ENCODE measurements around the gene NPEPL1.

The NPEPL1 gene

DNA sequence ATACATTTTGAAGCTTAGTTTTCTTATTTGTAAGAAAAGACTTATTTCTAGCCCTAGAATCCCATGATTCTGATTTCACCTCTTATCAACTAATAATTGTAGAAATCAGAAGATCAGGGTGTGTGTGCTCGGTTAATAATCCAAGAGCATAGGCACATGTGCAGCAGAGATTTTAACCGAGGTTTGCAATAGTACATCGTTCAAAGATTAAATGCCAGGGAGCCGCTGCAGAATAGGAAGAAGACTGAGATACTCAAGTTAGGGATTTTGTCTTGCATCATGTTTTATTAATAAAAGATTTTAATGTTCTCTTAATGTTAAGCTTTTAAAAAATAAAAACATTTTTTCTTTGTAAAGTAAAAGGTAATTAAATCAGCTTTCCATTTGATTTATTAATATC lies 34.6 kb upstream of the NPEPL1 start:
- no peak for DNase-seq (ENCODE audit: low read depth)

- DNase-seq (ENCODE audit: low read depth) = no peak
Measured at GRCh38 chr20:58658760-58659159, 33.8 kb upstream of the NPEPL1 start.

GRCh38 chr20:58659841-58660240 lies 32.8 kb upstream of the NPEPL1 start:
- DNase-seq (ENCODE audit: low read depth) = no peak

GRCh38 chr20:58660855-58661597 lies 31.6 kb upstream of the NPEPL1 start:
- no peak for DNase-seq (ENCODE audit: low read depth)

DNA sequence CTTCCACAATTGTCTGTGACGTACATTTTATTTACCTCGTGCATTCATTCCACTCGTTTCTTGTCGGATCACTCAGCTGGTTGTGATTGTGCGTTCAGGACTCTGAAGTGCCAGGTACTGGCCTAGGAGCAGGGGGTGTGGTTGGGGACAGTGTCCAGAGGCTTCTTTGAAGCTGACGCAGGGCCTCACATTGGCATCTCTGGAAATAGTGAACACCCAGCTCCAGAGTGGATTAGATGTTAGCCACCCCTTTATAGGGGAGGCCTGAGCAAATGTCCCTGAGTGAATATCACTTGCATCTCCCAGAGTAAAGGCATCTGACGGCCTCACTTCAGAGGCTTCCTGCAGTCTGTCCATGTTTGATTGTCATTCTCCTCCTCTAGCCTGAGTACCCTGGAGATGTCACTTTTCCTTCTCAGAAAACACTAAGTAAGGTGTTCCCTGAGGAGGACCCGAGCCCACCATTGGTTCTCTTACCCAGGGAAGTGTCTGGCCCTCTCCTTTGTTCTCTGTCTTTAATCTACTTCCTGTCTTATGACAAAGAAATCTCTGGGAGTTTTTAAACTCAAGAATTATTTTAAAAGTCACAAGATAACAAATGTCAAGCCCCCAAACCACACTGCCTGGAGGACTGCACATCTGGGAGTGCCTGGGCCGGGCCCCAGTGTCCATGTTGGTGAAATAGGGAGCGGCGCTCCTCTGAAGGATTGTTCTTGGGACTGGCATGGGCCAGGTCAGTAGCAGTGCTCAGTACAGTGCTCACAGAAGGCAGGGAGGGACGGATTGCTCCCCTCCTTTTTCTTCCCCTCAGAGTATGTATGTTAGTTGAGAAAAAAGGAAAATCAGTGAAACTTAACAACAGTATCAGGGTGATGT lies 30.8 kb upstream of the NPEPL1 start:
- no peak for DNase-seq (ENCODE audit: low read depth)

- no peak for DNase-seq (ENCODE audit: low read depth)
Measured at GRCh38 chr20:58664331-58664730, 28.3 kb upstream of the NPEPL1 start.

- DNase-seq (ENCODE audit: low read depth) = no peak
Measured at GRCh38 chr20:58664883-58665282, 27.7 kb upstream of the NPEPL1 start.

DNA sequence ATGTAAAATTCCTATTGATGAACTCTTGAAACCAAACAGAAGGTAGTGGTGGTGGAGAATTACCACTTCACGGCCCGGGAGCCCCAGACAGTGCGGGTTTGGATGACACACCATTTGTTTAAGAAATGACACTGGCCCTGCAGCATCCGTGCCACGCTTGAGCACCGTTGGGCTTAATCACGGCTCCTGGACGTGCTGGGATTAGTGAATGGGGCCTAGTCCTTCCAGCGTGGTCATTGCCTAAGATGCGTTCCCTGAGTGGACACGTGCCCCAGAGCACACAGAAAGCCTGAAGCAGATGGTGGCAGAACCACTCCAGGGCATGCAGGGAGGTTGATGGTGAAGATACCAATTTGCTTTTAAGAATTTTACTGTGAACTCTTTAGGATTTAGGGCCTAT lies 27.0 kb upstream of the NPEPL1 start:
- no peak for DNase-seq (ENCODE audit: low read depth)

DNA sequence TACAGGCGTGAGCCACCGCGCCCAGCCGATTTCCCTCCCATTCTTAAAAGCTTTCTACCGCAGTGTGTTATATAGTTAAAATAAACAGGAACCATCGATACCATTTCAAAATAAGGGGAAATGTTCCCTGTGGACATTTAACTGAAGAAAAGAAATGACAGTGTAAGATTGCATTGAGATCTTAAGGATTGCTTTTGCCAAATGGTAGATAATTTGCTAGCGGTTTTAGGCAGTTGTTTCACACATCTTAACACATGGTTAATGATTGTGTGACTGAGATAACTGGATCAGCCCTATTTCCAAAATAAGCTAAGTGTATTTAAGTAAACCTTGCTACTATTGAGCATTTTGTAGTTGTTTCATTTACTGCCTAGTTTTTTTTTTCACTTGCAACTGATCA lies 25.9 kb upstream of the NPEPL1 start:
- no peak for DNase-seq (ENCODE audit: low read depth)

- DNase-seq (ENCODE audit: low read depth) = no peak
Measured at GRCh38 chr20:58667975-58668374, 24.6 kb upstream of the NPEPL1 start.

GRCh38 chr20:58668901-58669286 lies 23.7 kb upstream of the NPEPL1 start:
- DNase-seq (ENCODE audit: low read depth) = no peak

GRCh38 chr20:58669287-58670006 lies 23.2 kb upstream of the NPEPL1 start:
- no peak for DNase-seq (ENCODE audit: low read depth)

- no peak for DNase-seq (ENCODE audit: low read depth)
Measured at GRCh38 chr20:58670102-58670501, 22.5 kb upstream of the NPEPL1 start.

DNA sequence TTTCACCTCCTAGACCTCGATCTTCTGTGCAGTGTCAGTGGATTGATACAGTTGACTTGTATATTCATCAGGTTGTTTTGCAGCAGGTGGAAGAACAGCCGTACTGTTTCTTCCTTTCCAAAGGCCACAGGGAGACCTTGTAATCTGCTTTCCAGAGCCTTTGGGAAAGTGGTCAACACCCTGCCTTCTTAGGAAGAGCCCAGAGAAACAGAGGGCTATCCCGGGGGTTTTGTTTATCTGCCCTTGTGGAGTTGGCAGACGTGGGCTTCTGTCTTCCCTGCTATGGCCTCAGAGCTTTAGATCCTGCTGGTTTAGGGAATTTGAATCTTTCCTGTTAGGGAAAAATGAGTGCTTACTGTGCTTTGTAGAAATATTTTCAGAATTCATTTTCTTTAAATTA lies 21.9 kb upstream of the NPEPL1 start:
- no peak for DNase-seq (ENCODE audit: low read depth)

DNA sequence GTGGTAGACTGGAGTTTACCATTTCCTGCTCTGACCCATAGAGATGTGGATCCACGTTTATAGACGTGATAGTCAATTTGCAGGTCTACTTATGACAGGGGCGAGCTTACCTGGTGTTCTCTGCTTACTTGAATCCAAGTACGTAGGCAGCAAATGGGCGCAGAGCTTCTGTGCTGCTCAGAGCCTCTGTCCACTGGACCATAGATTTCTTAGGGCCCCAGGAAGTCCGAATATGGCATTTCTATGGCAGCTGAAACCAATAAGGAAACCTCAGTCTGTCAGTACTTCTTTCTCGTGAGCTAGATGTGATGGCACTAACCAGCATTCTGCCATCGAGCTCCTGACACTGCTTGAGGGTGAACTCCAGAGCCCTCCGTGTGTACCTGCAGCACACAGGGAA lies 19.5 kb upstream of the NPEPL1 start:
- no peak for DNase-seq (ENCODE audit: low read depth)

DNA sequence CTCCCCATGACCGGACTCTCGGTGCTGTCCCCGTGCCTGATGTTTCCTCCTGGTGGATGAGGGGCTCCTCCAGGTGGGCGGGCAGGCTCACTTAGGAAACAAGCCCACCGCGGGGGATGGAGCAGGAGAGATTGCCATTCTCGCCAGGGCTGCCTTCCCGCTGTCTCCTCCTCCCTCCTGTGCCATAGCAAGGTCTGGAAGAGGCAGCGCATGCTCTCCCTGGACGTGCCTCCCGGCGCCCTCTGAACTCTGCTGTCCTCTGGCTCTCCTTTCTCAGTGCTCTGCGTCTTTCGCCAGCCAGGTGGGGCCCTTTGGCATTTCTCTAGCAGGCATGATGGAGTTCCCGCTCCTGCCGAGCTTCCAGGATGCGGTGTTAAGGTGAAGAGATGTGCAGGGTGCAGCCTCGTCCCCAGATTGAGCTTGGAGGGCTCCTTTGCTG lies 17.4 kb upstream of the NPEPL1 start:
- no peak for DNase-seq (ENCODE audit: low read depth)

DNA sequence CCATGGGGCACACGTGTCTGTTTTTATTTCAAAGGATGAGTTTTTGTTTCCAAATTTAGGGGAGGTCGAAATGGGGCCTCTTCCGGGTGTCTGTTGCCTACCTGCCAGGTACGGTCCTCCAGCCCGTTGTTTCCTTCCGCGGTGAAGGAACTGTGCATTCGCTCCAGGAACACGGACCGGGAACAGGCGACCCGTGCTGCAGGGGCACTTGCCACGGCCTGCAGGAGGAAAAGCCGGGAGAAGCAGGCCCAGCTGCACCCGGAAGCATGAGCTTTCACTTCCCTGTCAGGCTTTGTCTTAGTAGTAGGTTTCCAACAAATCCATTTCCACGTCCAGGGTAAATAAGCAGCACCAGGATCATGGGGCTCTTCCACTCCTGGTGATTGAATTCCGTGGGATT lies 17.0 kb upstream of the NPEPL1 start:
- no peak for DNase-seq (ENCODE audit: low read depth)

GRCh38 chr20:58676161-58676560 lies 16.4 kb upstream of the NPEPL1 start:
- no peak for DNase-seq (ENCODE audit: low read depth)

GRCh38 chr20:58677079-58677604 lies 15.5 kb upstream of the NPEPL1 start:
- no peak for DNase-seq (ENCODE audit: low read depth)

- DNase-seq (ENCODE audit: low read depth) = no peak
Measured at GRCh38 chr20:58677808-58678207, 14.8 kb upstream of the NPEPL1 start.

DNA sequence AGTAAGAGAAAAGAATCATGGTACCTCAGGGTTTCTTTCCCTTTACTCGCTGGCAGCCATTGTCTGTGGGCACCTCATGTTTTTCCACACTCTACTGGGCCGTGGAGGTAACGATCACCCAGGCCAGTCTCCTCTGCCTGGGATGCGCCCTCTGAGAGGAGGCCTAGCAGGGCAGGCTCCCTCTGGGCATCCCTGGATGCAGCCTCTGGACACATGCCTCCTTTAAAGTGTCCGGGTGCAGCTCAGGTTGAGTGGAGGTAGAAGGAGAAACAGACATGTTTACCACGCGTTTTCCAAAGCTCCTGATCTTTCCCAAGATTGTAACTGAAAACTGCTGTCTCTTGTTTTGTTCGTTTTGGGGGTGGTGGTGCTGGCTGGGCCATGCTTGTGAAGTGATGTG lies 13.8 kb upstream of the NPEPL1 start:
- no peak for DNase-seq (ENCODE audit: low read depth)

Measured in activated gamma-delta T cell treated with anti-CD3 and anti-CD28 coated beads, Interleukin-2, amount 50 U/mL, for 16 hours (primary cell).